HG02938 (cell line): ENCODE measurements around the gene LIMS4.
"Not testable (repeated sequence)": the region's sequence is repeated elsewhere in the genome, so short reads cannot be mapped to it uniquely, and the experiment has no call there.

Source experiments
- ATAC-seq: cut with Tn5 transposase; IDR thresholded peaks from one replicate; pipeline ENCODE4 v1.9.1; 2021; ENCODE audit warnings: mild to moderate bottlenecking, moderate library complexity; ENCODE audit not compliant: unreplicated experiment

The LIMS4 gene

DNA sequence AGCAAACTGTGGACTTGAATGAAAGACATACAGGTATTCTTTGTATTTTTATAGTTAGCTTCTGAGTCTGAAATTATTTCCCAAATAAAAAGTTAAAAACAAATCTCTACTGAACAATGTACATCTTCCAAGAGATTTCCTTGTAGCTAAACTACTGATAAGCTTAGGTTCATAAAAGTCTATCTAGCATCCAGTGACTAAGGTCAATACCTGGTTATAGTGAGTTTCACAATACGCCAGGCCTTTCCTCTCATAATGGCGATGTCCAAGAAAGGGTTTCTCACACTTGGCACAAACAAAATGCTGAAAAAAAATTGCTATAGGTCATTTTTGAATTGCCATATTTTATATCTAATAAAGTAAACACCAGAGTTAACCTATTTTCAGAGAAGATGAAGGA lies 21.7 kb downstream of the LIMS4 start:
- ATAC-seq, result not testable (repeated sequence)

- ATAC-seq, result not testable (repeated sequence)
Measured at GRCh38 chr2:110449127-110449947, 23.3 kb downstream of the LIMS4 start.

DNA sequence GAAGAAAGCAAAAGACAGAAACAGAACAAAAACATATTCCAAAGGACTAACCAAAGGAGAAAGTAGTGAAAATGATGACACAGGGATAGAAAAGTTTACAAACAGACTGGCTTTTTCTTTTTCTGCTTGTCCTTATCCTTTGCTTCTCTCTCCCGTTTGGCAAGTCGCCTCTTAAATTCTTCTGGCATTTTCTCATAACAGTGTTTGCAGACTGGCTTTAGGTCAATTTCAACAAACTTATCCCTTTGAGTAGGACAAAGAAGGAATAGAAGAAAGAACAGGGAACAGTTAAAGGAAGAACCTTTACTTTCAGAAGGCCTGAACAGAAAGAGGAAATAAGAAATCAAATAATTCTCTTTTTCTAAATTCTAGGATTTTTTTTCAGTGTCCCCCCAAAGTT lies 26.0 kb downstream of the LIMS4 start:
- ATAC-seq, result not testable (repeated sequence)

GRCh38 chr2:110443305-110444005 lies 29.2 kb downstream of the LIMS4 start:
- ATAC-seq, result not testable (repeated sequence)

- not testable (repeated sequence) for ATAC-seq
Measured at GRCh38 chr2:110441905-110442304, 30.7 kb downstream of the LIMS4 start.

- not testable (repeated sequence) for ATAC-seq
Measured at GRCh38 chr2:110434565-110434964, 38.1 kb downstream of the LIMS4 start.

DNA sequence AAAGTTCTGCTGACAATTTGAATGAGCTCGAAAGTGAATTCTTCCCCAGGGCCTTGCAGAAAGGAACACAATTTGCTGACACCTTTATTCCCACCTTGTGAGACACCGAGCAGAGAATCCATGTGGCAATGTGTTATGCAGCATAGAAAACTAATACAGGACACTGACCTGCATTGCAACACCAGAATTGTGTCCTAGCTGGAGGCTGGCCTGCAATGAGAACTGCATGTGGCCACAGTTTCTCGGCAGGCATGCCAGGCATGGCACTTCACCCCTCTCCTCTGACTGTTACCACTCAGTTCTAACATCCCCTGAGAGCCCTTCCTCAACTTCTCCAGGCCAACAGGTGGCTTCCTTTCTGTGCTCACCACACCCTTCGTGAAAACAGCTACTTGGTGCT lies 46.9 kb downstream of the LIMS4 start:
- not testable (repeated sequence) for ATAC-seq

- not testable (repeated sequence) for ATAC-seq
Measured at GRCh38 chr2:110424421-110424820, 48.2 kb downstream of the LIMS4 start.

DNA sequence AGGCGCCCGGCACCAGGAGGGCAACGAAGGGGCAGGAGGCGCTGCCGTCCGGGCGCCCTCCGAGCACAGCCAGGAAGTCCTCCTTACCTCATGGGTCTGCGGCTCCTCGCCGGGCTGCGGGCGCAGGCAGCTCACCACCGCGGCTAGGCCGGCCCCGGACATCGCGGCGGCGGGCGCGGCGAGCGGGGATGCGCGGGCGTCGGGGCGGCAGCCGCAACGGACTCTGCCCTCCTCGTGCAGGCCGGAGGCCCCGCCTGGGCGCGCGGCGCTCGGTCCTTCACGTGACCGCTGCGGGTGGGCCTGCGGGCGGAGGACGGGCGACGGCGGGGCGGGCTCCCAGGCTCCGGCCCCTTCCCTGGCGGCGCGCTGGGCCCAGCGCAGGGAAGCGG lies 49.0 kb downstream of the LIMS4 start:
- not testable (repeated sequence) for ATAC-seq

- not testable (repeated sequence) for ATAC-seq
Measured at GRCh38 chr2:110422852-110423573, 49.6 kb downstream of the LIMS4 start.

GRCh38 chr2:110420641-110421354 lies 51.8 kb downstream of the LIMS4 start:
- not testable (repeated sequence) for ATAC-seq

GRCh38 chr2:110407142-110407541 lies 65.5 kb downstream of the LIMS4 start:
- not testable (repeated sequence) for ATAC-seq

DNA sequence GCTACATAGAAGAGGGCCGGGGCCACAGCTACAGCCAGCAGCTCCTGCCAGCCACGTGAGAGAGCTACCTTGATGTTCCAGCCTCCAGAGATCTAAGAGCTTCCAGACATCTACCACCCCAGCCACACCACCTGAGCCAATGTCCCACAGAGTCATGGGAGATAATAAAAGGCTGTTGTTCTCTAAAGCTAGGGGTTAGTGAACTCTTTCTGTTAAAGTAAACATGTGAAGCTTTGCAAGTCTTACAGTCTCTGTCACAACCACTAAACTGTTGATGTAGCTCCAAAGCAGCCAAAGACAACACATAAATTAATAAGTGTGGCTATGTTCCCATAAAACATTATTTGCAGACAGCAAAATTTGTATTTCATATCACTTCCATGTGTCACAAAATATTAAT lies 67.6 kb downstream of the LIMS4 start:
- ATAC-seq, result not testable (repeated sequence)

- ATAC-seq, result not testable (repeated sequence)
Measured at GRCh38 chr2:110404246-110404645, 68.4 kb downstream of the LIMS4 start.

- ATAC-seq, result not testable (repeated sequence)
Measured at GRCh38 chr2:110401001-110401618, 71.5 kb downstream of the LIMS4 start.

GRCh38 chr2:110399378-110399777 lies 73.2 kb downstream of the LIMS4 start:
- ATAC-seq, result not testable (repeated sequence)

- not testable (repeated sequence) for ATAC-seq
Measured at GRCh38 chr2:110395990-110396389, 76.6 kb downstream of the LIMS4 start.
